Prostate gland (tissue), 2 donors: ENCODE data around the gene NEK2.

Source experiments
- CTCF ChIP-seq, 4 experiments: fragments of 200-600 bp in 2 of 4; fragments of 450-650 bp in 2 of 4; sonication (generic) in 2 of 4; IDR thresholded peaks; 1 replicate in 3 of 4; 2 replicates in 1 of 4; pipeline ENCODE4 v1.5.1; 2016 to 2019; ENCODE audit warnings: antibody characterized with exemption in 4 of 4, mild to moderate bottlenecking in 2 of 4, moderate library complexity in 2 of 4
- POLR2A ChIP-seq: fragments of 450-650 bp; IDR thresholded peaks from one replicate; pipeline ENCODE4 v1.6.1; 2016; ENCODE audit warnings: antibody characterized with exemption, mild to moderate bottlenecking

DNA sequence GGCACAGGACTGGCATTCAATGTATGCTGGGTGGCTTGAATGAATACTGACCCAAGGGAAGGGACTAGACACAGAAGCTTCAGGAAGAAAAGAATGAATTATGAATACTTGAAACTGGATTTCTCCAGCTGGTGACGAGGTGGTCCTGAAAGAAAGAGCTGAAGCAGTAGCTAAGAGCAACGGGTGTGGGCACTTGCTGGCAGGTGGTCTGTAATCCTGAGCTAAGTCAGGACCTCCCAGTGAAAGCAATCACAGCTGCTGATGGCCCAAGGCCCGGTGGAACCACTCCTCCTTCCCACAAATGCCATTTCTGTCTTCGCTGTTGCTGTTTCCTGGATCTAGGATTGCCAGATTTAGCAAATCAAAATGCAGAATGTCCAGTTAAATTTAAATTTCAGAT is 47.0 kb downstream of the NEK2 start:
- TF ChIP-seq CTCF (IDR thresholded peaks at IDR 0.05) (no peak), POLR2A (no peak)
